DOHH2 (cell line): ENCODE data around the gene MYO1D.

Source experiments
- H3F3A ChIP-seq: fragments of 200-600 bp; sonication (generic), shearing (Covaris generic); 2 replicates; pipeline ENCODE4 v1.6.0; 2016; ENCODE audit warnings: antibody characterized with exemption, mild to moderate bottlenecking; ENCODE audit not compliant: control insufficient read depth, insufficient read depth
- H3K27ac ChIP-seq: fragments of 200-600 bp; sonication (generic); 2 replicates; pipeline ENCODE4 v1.5.1; 2014; ENCODE audit warnings: low read depth, mild to moderate bottlenecking, low read length, moderate library complexity
- H3K27me3 ChIP-seq: fragments of 200-600 bp; sonication (generic); 2 replicates; pipeline ENCODE4 v1.6.1; 2014; ENCODE audit warnings: mild to moderate bottlenecking, low read length, mixed read lengths; ENCODE audit not compliant: control insufficient read depth
- H3K36me3 ChIP-seq: fragments of 200-600 bp; sonication (generic); 2 replicates; pipeline ENCODE4 v1.6.1; 2014; ENCODE audit warnings: mild to moderate bottlenecking, low read length, moderate library complexity, mixed read lengths; ENCODE audit not compliant: control insufficient read depth
- H3K4me1 ChIP-seq: fragments of 200-600 bp; sonication (generic); 2 replicates; pipeline ENCODE4 v1.6.1; 2014; ENCODE audit warnings: mild to moderate bottlenecking, low read length, mixed read lengths; ENCODE audit not compliant: control insufficient read depth
- H3K4me2 ChIP-seq: fragments of 200-600 bp; sonication (generic); 2 replicates; pipeline ENCODE4 v1.6.0; 2014; ENCODE audit warnings: mild to moderate bottlenecking, low read length, moderate library complexity
- H3K4me3 ChIP-seq: fragments of 200-600 bp; sonication (generic); 2 replicates; pipeline ENCODE4 v1.5.1; 2014; ENCODE audit warnings: mild to moderate bottlenecking, low read length, mixed read lengths
- H3K79me2 ChIP-seq: fragments of 200-600 bp; sonication (generic); 2 replicates; pipeline ENCODE4 v1.6.1; 2014; ENCODE audit warnings: mild to moderate bottlenecking, low read length, mixed read lengths; ENCODE audit not compliant: control insufficient read depth
- H3K9me2 ChIP-seq: fragments of 200-600 bp; sonication (generic); replicated peaks from 2 replicates; pipeline ENCODE4 v1.6.1; 2014; ENCODE audit warnings: mild to moderate bottlenecking, low read length, mixed read lengths; ENCODE audit not compliant: control insufficient read depth
- H3K9me3 ChIP-seq: fragments of 200-600 bp; sonication (generic); 2 replicates; pipeline ENCODE4 v1.6.1; 2014; ENCODE audit warnings: antibody characterized with exemption, low read length, mixed read lengths; ENCODE audit not compliant: control insufficient read depth, insufficient read depth
- H4K20me1 ChIP-seq: fragments of 200-600 bp; sonication (generic); 2 replicates; pipeline ENCODE4 v1.6.0; 2014; ENCODE audit warnings: low read depth, mild to moderate bottlenecking, antibody characterized with exemption, low read length, moderate library complexity; ENCODE audit not compliant: control insufficient read depth, insufficient read depth
- EZH2phosphoT487 ChIP-seq: fragments of 200-600 bp; sonication (generic); IDR thresholded peaks from 2 replicates; pipeline ENCODE4 v1.6.1; 2017; ENCODE audit warnings: borderline replicate concordance, mild to moderate bottlenecking, antibody characterized with exemption, low read length, moderate library complexity, mixed read lengths
- TF ChIP-seq, protein P1 (sequence below): fragments of 200-600 bp; sonication (generic); IDR thresholded peaks from one replicate; pipeline ENCODE4 v1.5.1; 2014; ENCODE audit warnings: antibody characterized with exemption, mild to moderate bottlenecking, low read depth, low read length; ENCODE audit not compliant: poor library complexity, severe bottlenecking

Gene MYO1D

GRCh38 chr17:32609884-32610650, 266.9 kb downstream of the MYO1D start:
- no peak overlapping the region for H3K4me2 ChIP-seq
- no peaks in the 10 kb centered on the region for H3F3A ChIP-seq
- H3K4me1 ChIP-seq: peaks cover 3% of the 10 kb centered on the region; the same call in 1 of the 2 replicates
- no peaks in the 10 kb centered on the region for H3K79me2 ChIP-seq
- no peaks in the 10 kb centered on the region for H4K20me1 ChIP-seq
- H3K9me2 ChIP-seq: no peaks in the 10 kb centered on the region
- H3K36me3 ChIP-seq: no peaks in the 10 kb centered on the region
- no peak for TF ChIP-seq EZH2phosphoT487
- TF ChIP-seq, protein P1, sequence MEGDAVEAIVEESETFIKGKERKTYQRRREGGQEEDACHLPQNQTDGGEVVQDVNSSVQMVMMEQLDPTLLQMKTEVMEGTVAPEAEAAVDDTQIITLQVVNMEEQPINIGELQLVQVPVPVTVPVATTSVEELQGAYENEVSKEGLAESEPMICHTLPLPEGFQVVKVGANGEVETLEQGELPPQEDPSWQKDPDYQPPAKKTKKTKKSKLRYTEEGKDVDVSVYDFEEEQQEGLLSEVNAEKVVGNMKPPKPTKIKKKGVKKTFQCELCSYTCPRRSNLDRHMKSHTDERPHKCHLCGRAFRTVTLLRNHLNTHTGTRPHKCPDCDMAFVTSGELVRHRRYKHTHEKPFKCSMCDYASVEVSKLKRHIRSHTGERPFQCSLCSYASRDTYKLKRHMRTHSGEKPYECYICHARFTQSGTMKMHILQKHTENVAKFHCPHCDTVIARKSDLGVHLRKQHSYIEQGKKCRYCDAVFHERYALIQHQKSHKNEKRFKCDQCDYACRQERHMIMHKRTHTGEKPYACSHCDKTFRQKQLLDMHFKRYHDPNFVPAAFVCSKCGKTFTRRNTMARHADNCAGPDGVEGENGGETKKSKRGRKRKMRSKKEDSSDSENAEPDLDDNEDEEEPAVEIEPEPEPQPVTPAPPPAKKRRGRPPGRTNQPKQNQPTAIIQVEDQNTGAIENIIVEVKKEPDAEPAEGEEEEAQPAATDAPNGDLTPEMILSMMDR: no peak
- H3K4me3 ChIP-seq: no peak overlapping the region
- H3K27ac ChIP-seq: no peak overlapping the region
- H3K9me3 ChIP-seq: no peaks in the 10 kb centered on the region
- H3K27me3 ChIP-seq: peaks cover 7% of the 10 kb centered on the region; the same call in 1 of the 2 replicates

- Histone ChIP-seq H4K20me1 (no peaks in the 10 kb centered on the region), H3K27ac (no peak overlapping the region), H3K4me1 (peaks cover 3% of the 10 kb centered on the region; the same call in 1 of the 2 replicates), H3K27me3 (peaks cover 7% of the 10 kb centered on the region; the same call in 1 of the 2 replicates), H3F3A (no peaks in the 10 kb centered on the region), H3K9me2 (no peaks in the 10 kb centered on the region), H3K79me2 (no peaks in the 10 kb centered on the region), H3K9me3 (no peaks in the 10 kb centered on the region), H3K4me2 (no peak overlapping the region), H3K36me3 (no peaks in the 10 kb centered on the region), H3K4me3 (no peak overlapping the region)
- no peak for TF ChIP-seq EZH2phosphoT487
- TF ChIP-seq, protein P1: peak; percentile 77
Measured at GRCh38 chr17:32609085-32609484, 267.8 kb downstream of the MYO1D start.

GRCh38 chr17:32608267-32608666, 268.7 kb downstream of the MYO1D start:
- Histone ChIP-seq H3K9me3 (no peaks in the 10 kb centered on the region), H3K27ac (no peak overlapping the region), H3K4me3 (no peak overlapping the region), H3F3A (no peaks in the 10 kb centered on the region), H3K36me3 (no peaks in the 10 kb centered on the region), H3K4me1 (peaks cover 3% of the 10 kb centered on the region; the same call in 1 of the 2 replicates), H3K27me3 (peaks cover 7% of the 10 kb centered on the region; the same call in 1 of the 2 replicates), H4K20me1 (no peaks in the 10 kb centered on the region), H3K9me2 (no peaks in the 10 kb centered on the region), H3K4me2 (no peak overlapping the region), H3K79me2 (no peaks in the 10 kb centered on the region)
- TF ChIP-seq EZH2phosphoT487: no peak
- TF ChIP-seq, protein P1: no peak
